HG02763 (cell line): Measurements from ENCODE around the gene GPC3.

ENCODE experiments used
- ATAC-seq: cut with Tn5 transposase; IDR thresholded peaks from one replicate; pipeline ENCODE4 v1.9.1; 2021; ENCODE audit warnings: mild to moderate bottlenecking, moderate library complexity; ENCODE audit not compliant: unreplicated experiment

The GPC3 gene

GRCh38 chrX:133971586-133971985 is 13.8 kb downstream of the GPC3 start:
- no peak for ATAC-seq

GRCh38 chrX:133970076-133970475 is 15.3 kb downstream of the GPC3 start:
- no peak for ATAC-seq

DNA sequence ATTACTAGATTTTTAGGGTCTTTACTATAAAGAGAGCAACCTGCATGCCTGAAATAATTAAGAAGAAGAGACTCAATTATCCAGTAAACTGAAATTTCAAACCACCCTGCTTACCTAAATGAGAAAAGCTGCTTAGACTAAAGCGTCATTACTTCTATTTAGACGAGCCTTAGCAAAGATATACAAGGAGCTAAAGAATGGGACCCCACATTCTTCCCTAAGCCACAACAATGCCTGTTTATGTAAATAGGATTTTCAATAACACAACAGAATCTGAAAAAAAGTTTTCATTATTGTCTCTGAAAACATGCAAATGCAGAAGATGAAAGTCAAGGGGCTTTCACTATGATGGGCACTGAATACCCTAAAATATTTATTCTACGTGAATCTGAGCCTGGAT is 16.2 kb downstream of the GPC3 start:
- no peak for ATAC-seq

- ATAC-seq = no peak
Observed at GRCh38 chrX:133968109-133968508, 17.3 kb downstream of the GPC3 start.

DNA sequence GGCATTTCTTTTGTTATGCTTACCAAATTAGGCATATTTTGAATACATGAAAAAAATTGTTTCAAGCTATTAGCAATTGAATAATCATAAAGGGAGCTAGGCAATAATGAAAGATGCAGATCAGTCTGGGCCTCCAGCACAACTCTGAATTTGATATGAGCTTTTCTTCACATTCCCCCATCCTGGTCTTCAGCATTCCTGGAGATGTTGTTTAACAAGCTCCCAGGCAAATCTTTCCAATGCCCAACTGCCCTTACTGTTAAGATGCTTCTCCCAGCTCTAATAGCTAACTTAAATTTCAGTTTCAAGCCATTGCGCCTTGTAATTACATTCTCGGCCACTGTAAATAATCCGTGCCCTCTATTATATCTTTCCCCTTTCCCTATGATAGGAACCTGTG is 19.2 kb downstream of the GPC3 start:
- no peak for ATAC-seq

DNA sequence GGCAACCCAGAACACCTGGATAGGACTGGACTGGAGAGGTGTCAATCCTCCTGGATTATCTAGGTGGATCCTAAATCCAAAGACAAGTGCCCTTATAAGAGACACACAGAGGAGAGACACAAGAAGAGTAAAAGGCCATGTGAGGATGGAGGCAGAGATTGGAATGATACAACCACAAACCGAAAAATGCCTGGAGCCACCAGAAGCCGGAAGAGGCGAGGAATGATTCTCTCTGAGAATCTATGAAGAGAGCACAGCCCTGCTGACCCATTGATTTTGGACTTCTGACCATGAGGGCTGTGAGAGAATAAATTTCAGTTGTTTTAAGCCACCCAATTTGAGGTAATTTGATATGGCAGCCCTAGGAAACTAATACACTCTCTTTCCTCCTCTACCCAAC is 20.1 kb downstream of the GPC3 start:
- ATAC-seq = no peak

DNA sequence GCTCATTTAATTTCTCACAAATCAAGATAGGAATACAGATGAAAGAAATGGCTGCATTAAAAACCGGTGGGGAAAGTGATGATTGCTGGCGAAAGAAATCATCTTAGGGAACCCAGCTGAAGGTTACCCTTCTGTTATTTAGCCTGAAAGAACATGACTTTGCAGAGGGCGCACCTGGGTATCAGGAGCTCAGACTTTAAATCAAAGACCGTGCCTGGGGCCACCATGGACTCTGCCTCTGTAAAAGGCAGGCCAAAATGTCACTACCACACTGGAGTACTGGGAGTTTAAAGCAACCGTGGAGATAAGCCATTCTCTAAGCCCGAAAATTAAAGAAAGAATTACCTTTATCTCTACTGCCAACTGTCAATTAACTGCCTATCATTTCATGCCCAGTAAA is 24.3 kb downstream of the GPC3 start:
- no peak for ATAC-seq

DNA sequence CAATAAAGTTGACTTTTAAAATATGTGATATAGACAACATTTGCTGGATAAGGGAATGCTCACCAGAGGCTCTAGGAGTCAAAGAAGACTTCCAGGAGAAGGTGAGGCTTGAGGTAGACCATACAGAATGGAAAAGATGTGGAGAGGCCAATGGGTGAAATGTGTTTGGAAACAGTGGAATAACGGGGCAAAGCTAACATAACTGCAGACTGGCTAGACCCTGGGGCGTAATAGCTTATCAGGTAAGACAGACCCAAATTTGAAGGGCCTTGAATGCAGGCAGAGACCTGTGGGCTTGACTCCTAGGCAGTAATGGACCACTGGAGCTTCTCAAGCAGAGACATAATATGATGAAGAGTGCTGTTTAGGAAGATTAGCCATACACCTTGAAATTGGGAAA is 25.4 kb downstream of the GPC3 start:
- no peak for ATAC-seq

GRCh38 chrX:133958997-133959688 is 26.3 kb downstream of the GPC3 start:
- ATAC-seq = no peak

- no peak for ATAC-seq
Observed at GRCh38 chrX:133956570-133957340, 28.6 kb downstream of the GPC3 start.

DNA sequence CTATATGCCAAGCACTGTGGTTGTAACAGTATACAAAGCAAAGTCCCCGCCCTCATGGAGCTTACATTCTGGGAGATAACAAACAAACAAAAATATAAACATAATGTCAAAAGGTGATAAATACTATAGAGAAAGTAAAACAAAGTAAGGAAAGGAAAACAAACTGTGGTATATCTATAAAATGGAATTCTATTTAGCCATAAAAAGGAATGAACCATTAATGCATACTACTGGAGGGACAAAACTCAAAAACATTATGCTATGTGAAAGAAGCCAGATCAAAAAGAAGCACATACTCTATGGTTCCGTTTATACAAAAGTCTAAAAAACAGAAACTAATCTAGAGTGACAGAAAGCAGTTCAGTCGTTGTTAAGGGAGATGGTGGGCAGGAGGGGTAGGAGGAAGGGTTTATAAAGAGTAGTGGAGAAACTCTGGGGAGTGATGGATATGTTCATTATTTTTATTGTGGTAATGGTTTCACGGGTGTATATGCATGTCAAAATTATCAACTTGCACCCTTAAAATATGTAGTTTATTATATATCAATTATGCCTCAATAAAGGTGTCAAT is 31.5 kb downstream of the GPC3 start:
- ATAC-seq = no peak

- no peak for ATAC-seq
Observed at GRCh38 chrX:133953078-133953477, 32.3 kb downstream of the GPC3 start.

- no peak for ATAC-seq
Observed at GRCh38 chrX:133951098-133951497, 34.3 kb downstream of the GPC3 start.

- no peak for ATAC-seq
Observed at GRCh38 chrX:133950214-133950613, 35.2 kb downstream of the GPC3 start.

- ATAC-seq = no peak
Observed at GRCh38 chrX:133948895-133949294, 36.5 kb downstream of the GPC3 start.

DNA sequence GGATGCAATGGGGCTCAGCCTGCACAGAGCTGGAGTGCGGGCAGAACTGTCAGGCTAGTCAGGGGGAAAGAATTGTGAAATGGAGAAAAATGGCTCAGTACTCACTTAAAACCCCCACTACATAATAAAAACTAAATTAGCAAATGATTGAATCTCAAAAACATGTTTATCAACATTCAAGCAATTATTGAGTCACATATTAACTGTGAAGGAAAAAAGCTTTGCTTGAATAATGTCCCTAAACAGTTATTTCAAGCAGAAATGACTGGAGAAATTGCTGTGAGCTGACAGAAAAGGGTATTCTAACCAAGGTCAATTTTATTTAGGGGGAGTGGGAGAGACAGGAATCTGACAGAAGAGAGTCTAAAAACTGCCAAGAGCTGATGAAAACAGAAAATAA is 37.4 kb downstream of the GPC3 start:
- no peak for ATAC-seq

DNA sequence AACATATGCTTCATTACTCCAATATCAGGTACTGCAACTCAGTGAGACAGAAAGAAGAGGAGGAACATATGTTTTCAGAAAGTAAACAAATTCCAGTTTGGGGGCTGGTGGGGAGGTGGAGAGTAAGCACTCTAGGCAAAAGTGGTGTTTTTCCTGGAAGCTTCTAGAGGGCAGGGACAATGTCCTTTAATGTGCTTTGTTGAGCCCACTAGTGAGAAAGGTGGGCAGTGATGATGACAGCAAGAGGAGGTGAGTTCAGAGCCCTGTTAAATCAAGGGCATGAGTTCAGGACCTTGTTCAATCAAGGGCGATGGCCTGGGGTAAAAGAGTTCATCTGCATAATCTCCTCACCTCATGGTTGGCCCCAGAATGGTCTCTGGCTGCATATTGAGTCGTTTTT is 38.4 kb downstream of the GPC3 start:
- no peak for ATAC-seq

DNA sequence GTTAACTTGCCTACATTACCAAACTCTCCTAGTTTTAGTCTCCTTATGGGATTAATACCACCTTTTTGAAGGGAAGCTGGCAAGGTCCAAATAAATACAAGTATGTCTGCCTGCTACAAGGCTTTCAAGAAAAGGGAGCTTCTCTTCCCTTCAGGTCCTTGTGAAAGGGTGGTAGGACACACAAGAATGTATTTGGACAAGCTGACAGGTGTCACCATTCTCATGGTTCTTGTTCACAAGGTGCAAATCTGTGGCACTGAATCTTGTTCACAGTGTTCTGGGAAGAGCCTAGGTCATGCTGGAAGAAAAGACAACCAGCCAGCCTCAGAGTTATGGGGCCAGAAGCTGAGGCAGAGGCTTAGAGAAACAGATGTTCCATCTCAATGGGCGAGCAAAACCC is 41.9 kb downstream of the GPC3 start:
- ATAC-seq = no peak

GRCh38 chrX:133939655-133940302 is 45.6 kb downstream of the GPC3 start:
- no peak for ATAC-seq

- no peak for ATAC-seq
Observed at GRCh38 chrX:133938530-133938929, 46.9 kb downstream of the GPC3 start.

GRCh38 chrX:133937022-133937421 is 48.4 kb downstream of the GPC3 start:
- ATAC-seq = no peak

- no peak for ATAC-seq
Observed at GRCh38 chrX:133935076-133935475, 50.3 kb downstream of the GPC3 start.
